ENCODE measurements around the gene RPL10L. TPM values are rescaled to one million over a fixed set of nuclear protein-coding genes. Genes with fewer than 3 reads are reported as not detected.

The RPL10L gene
- not detected in 5 replicates for total RNA-seq (2022; extraction: Qiagen RNA extraction; ENCODE audit: low read depth)

DNA sequence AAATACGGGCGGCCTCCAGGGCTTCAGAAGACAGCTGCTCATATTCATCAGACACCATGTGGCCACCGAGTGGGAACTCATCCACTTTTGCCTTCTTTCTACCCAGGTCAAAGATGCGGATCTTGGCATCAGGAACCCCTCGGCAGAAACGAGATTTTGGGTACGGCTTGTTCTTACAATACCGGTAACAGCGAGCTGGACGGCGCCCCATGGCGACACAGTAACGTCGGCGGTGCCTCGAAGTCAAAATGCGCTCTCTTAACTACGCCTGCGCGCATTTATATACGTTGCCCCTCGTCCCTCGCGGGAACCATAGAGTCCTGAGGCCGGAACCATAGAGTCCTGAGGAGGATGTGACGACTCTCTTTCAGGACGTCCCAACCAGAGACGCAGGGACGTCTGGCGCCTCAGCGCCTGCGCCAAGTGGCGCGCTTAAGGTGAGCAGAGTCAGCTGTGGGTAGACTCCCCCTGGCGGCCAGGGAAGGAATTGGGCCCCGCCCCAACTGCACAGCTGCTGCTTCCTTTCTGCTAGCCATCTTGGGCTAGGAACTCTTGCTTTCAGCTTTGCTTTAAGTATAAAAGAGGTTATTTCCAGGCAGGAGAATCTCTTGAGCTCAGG is at the start of gene RPL10L:
Gene RPL10L, minus strand, starts transcription at position 256 of the 619 bp plus-strand sequence. Its CDS starts 45 bp downstream, at position 211.

Data from A549 treated with ZK216348 at 1 μM for 4 hours (cell line).